Astrocyte (in vitro differentiated cells and primary cell): ENCODE results near the gene SLAMF7. TPM values are rescaled to one million over a fixed set of nuclear protein-coding genes. Genes with fewer than 3 reads are reported as not detected.
A peak's percentile ranks its signal among the peaks of the same experiment; 100 is the strongest.

Source experiments
- DNase-seq: peaks from one replicate; pipeline ENCODE4 v3.0.0-alpha.2; 2010; ENCODE audit warnings: low read depth
- FAIRE-seq: peaks from 2 replicates; lab custom pipeline; 2011; peaks lifted over from hg19 to GRCh38; lab: Jason Lieb, UNC
- H2AFZ ChIP-seq: 2 replicates; pipeline ENCODE4 v1.6.0; 2012; ENCODE audit warnings: low read depth, low read length, inconsistent platforms
- H3K27ac ChIP-seq: 2 replicates; pipeline ENCODE4 v1.5.1; 2011; ENCODE audit warnings: low read depth, low read length, inconsistent platforms
- H3K27me3 ChIP-seq: 2 replicates; pipeline ENCODE4 v1.6.0; 2011; ENCODE audit warnings: low read length, inconsistent platforms; ENCODE audit not compliant: insufficient read depth
- H3K36me3 ChIP-seq: 2 replicates; pipeline ENCODE4 v1.5.1; 2011; ENCODE audit warnings: low read length, inconsistent platforms; ENCODE audit not compliant: insufficient read depth
- H3K4me1 ChIP-seq: 2 replicates; pipeline ENCODE4 v1.5.1; 2011; ENCODE audit warnings: low read length, inconsistent platforms; ENCODE audit not compliant: insufficient read depth
- H3K4me2 ChIP-seq: 2 replicates; pipeline ENCODE4 v1.6.0; 2012; ENCODE audit warnings: low read length, inconsistent platforms
- H3K4me3 ChIP-seq: 2 replicates; pipeline ENCODE4 v1.5.1; 2011; ENCODE audit warnings: low read depth, mild to moderate bottlenecking, low read length, inconsistent platforms; ENCODE audit not compliant: insufficient read depth
- H3K79me2 ChIP-seq: 2 replicates; pipeline ENCODE4 v1.6.0; 2012; ENCODE audit warnings: mild to moderate bottlenecking, low read length, inconsistent platforms; ENCODE audit not compliant: insufficient read depth
- H3K9ac ChIP-seq: 2 replicates; pipeline ENCODE4 v1.6.0; 2012; ENCODE audit warnings: mild to moderate bottlenecking, low read length, inconsistent platforms
- H3K9me3 ChIP-seq: 2 replicates; pipeline ENCODE4 v1.5.1; 2012; ENCODE audit warnings: low read depth, mild to moderate bottlenecking, low read length, inconsistent platforms; ENCODE audit not compliant: insufficient read depth
- H4K20me1 ChIP-seq: 2 replicates; pipeline ENCODE4 v1.6.0; 2012; ENCODE audit warnings: low read length, inconsistent platforms; ENCODE audit not compliant: insufficient read depth
- H3K27ac Mint-ChIP-seq: one replicate; pipeline ENCODE4 v1.8.0; 2021; ENCODE audit warnings: mild to moderate bottlenecking, mixed read lengths; ENCODE audit not compliant: unreplicated experiment
- H3K27me3 Mint-ChIP-seq: one replicate; pipeline ENCODE4 v1.8.0; 2021; ENCODE audit warnings: low read depth, mixed read lengths; ENCODE audit not compliant: unreplicated experiment
- H3K36me3 Mint-ChIP-seq: one replicate; pipeline ENCODE4 v1.8.0; 2021; ENCODE audit warnings: low read depth, mixed read lengths; ENCODE audit not compliant: unreplicated experiment
- H3K4me1 Mint-ChIP-seq: one replicate; pipeline ENCODE4 v1.8.0; 2021; ENCODE audit warnings: low read depth, mixed read lengths; ENCODE audit not compliant: unreplicated experiment
- H3K4me3 Mint-ChIP-seq: one replicate; pipeline ENCODE4 v1.8.0; 2021; ENCODE audit warnings: mild to moderate bottlenecking, moderate library complexity, mixed read lengths; ENCODE audit not compliant: unreplicated experiment
- H3K9me3 Mint-ChIP-seq: one replicate; pipeline ENCODE4 v1.8.0; 2021; ENCODE audit warnings: mild to moderate bottlenecking, mixed read lengths; ENCODE audit not compliant: unreplicated experiment
- EZH2 ChIP-seq: IDR thresholded peaks from 2 replicates; pipeline ENCODE4 v1.6.1; 2012; ENCODE audit warnings: mild to moderate bottlenecking, low read length, inconsistent platforms; ENCODE audit not compliant: insufficient read depth
- total RNA-seq: library from RNA; stranded (reverse); gene quantifications from 2 replicates; pipeline ENCODE4 v1.2.1, GENCODE V29; 2021
- TF ChIP-seq, protein P1 (sequence below): IDR thresholded peaks from 2 replicates; pipeline ENCODE4 v1.5.1; 2011; ENCODE audit warnings: low read depth, mild to moderate bottlenecking, inconsistent platforms, low read length, moderate library complexity; ENCODE audit not compliant: insufficient read depth

SLAMF7 gene
- total RNA-seq, 1 donor from 2014 or later = 0.32 TPM

DNA sequence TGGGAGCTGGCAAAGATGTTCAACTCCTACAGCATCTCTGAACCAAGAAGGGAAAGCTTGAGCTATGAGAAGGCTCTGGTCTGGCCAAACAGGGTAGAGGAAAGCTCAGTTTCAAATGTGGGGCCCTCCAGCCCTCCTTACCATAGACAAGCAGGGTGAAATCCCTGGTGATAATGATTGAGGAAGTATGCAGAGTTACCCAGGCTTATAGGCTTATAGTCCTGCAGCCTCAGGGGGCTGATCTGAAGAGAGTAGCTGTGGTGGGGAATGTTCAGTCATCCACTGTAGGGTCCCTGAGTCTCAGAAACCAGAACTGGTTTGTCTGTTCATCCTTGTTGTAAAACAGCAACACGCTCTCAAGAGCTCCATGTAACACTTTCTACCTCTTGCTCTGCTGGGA, 37.1 kb downstream of the SLAMF7 start:
- no peaks in the 10 kb centered on the region for H3K4me1 ChIP-seq
- Mint-ChIP-seq H3K36me3 (no peaks in the 10 kb centered on the region), H3K27me3 (peaks cover 3% of the 10 kb centered on the region), H3K4me3 (no peak overlapping the region), H3K9me3 (peaks cover 3% of the 10 kb centered on the region), H3K27ac (no peak overlapping the region), H3K4me1 (peaks cover 7% of the 10 kb centered on the region)
- no peak overlapping the region for H3K4me3 ChIP-seq
- no peaks in the 10 kb centered on the region for H4K20me1 ChIP-seq
- H3K27ac ChIP-seq = no peak overlapping the region
- no peaks in the 10 kb centered on the region for H3K9me3 ChIP-seq
- FAIRE-seq (no peak), DNase-seq (no peak)
- H3K79me2 ChIP-seq = no peaks in the 10 kb centered on the region
- H3K36me3 ChIP-seq = no peaks in the 10 kb centered on the region
- TF ChIP-seq, protein P1, sequence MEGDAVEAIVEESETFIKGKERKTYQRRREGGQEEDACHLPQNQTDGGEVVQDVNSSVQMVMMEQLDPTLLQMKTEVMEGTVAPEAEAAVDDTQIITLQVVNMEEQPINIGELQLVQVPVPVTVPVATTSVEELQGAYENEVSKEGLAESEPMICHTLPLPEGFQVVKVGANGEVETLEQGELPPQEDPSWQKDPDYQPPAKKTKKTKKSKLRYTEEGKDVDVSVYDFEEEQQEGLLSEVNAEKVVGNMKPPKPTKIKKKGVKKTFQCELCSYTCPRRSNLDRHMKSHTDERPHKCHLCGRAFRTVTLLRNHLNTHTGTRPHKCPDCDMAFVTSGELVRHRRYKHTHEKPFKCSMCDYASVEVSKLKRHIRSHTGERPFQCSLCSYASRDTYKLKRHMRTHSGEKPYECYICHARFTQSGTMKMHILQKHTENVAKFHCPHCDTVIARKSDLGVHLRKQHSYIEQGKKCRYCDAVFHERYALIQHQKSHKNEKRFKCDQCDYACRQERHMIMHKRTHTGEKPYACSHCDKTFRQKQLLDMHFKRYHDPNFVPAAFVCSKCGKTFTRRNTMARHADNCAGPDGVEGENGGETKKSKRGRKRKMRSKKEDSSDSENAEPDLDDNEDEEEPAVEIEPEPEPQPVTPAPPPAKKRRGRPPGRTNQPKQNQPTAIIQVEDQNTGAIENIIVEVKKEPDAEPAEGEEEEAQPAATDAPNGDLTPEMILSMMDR = no peak
- TF ChIP-seq EZH2 = no peak
- no peak overlapping the region for H2AFZ ChIP-seq
- no peak overlapping the region for H3K9ac ChIP-seq
- no peaks in the 10 kb centered on the region for H3K27me3 ChIP-seq
- no peak overlapping the region for H3K4me2 ChIP-seq

DNA sequence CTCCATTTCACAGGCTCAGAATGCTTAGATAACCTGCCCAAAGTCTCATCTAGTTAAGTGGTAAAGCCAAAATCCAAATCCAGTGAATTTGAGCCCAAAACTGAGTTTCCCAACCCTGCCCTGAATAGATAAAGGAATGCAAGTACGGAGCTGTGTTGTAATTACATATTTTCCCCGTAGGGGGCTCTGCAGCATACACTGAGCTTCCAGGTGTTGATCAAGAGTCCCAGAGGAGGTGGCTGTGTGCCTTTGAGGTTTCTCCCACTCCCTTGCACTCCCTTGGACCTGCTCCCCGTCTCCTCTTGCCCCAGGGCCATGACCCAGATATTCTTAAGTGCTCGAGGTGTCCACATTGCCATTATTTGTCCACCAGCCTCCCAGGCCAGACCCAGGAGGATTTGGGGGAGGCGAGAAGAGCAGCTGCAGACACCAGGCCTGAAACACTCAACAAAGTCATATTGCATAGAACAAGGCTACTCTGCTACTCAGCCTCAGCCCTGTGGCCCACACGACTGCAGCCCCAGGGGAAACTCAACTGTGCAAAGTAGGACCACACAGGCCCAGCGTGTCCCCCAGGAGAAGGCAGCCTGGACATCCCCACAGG, 38.5 kb downstream of the SLAMF7 start:
- H3K27ac Mint-ChIP-seq = no peak overlapping the region
- no peaks in the 10 kb centered on the region for H3K36me3 ChIP-seq
- H2AFZ ChIP-seq = no peak overlapping the region
- no peaks in the 10 kb centered on the region for H3K27me3 ChIP-seq
- peaks cover 7% of the 10 kb centered on the region for H3K4me1 Mint-ChIP-seq
- no peak overlapping the region for H3K9ac ChIP-seq
- no peak for FAIRE-seq
- H3K4me3 Mint-ChIP-seq = no peak overlapping the region
- TF ChIP-seq, protein P1 = peak; percentile 11
- no peak for TF ChIP-seq EZH2
- no peaks in the 10 kb centered on the region for H3K36me3 Mint-ChIP-seq
- no peak overlapping the region for H3K4me3 ChIP-seq
- no peaks in the 10 kb centered on the region for H3K79me2 ChIP-seq
- H3K9me3 ChIP-seq = no peaks in the 10 kb centered on the region
- peaks cover 3% of the 10 kb centered on the region for H3K9me3 Mint-ChIP-seq
- no peak overlapping the region for H3K4me2 ChIP-seq
- no peak for DNase-seq
- H4K20me1 ChIP-seq = no peaks in the 10 kb centered on the region
- H3K4me1 ChIP-seq = no peaks in the 10 kb centered on the region
- H3K27ac ChIP-seq = no peak overlapping the region
- peaks cover 3% of the 10 kb centered on the region for H3K27me3 Mint-ChIP-seq

GRCh38 chr1:160778976-160779375, 39.9 kb downstream of the SLAMF7 start:
- Mint-ChIP-seq H3K4me3 (no peak overlapping the region), H3K36me3 (no peaks in the 10 kb centered on the region), H3K9me3 (peaks cover 3% of the 10 kb centered on the region), H3K27me3 (peaks cover 3% of the 10 kb centered on the region), H3K4me1 (peaks cover 7% of the 10 kb centered on the region), H3K27ac (no peak overlapping the region)
- FAIRE-seq (no peak), DNase-seq (no peak)
- H3K9me3 ChIP-seq = no peaks in the 10 kb centered on the region
- no peaks in the 10 kb centered on the region for H3K79me2 ChIP-seq
- TF ChIP-seq EZH2 = no peak
- TF ChIP-seq, protein P1 = no peak
- H3K9ac ChIP-seq = no peak overlapping the region
- no peaks in the 10 kb centered on the region for H3K36me3 ChIP-seq
- no peak overlapping the region for H3K4me3 ChIP-seq
- no peak overlapping the region for H3K4me2 ChIP-seq
- H4K20me1 ChIP-seq = no peaks in the 10 kb centered on the region
- no peak overlapping the region for H3K27ac ChIP-seq
- H3K4me1 ChIP-seq = no peaks in the 10 kb centered on the region
- H2AFZ ChIP-seq = no peak overlapping the region
- no peaks in the 10 kb centered on the region for H3K27me3 ChIP-seq
